Peyer's patch (tissue), 4 donors: ENCODE measurements around the gene PCDHGB6. TPM values are rescaled to one million over a fixed set of nuclear protein-coding genes. Genes with fewer than 3 reads are reported as not detected.
A peak's percentile ranks its signal among the peaks of the same experiment; 100 is the strongest.
"Not testable (repeated sequence)": the region's sequence is repeated elsewhere in the genome, so short reads cannot be mapped to it uniquely, and the experiment has no call there.

Experiments
- DNase-seq, 3 donors: peaks; one replicate each; pipeline ENCODE4 v3.0.0-alpha.2; 2017 to 2019
- H3K27ac ChIP-seq, 4 donors: fragments of 200-600 bp; sonication (generic); one replicate each; pipeline ENCODE4 v1.5.1; 2016 to 2019
- H3K27me3 ChIP-seq, 2 donors: fragments of 200-600 bp; sonication (generic); one replicate each; pipeline ENCODE4 v1.5.1; 2019
- H3K36me3 ChIP-seq, 3 donors: fragments of 200-600 bp; sonication (generic); one replicate each; pipeline ENCODE4 v1.5.1; 2016 to 2019
- H3K4me1 ChIP-seq, 4 donors: fragments of 200-600 bp; sonication (generic); one replicate each; pipeline ENCODE4 v1.5.1; 2016 to 2019
- H3K4me3 ChIP-seq, 4 donors: fragments of 200-600 bp; sonication (generic); 1 replicate in 3 of 4; 2 replicates in 1 of 4; pipeline ENCODE4 v1.5.1; 2016 to 2019; ENCODE audit warnings: mild to moderate bottlenecking in 1 of 4
- H3K9me3 ChIP-seq, 4 donors: fragments of 200-600 bp; sonication (generic); one replicate each; pipeline ENCODE4 v1.5.1; 2016 to 2019; ENCODE audit warnings: mild to moderate bottlenecking in 1 of 4
- CTCF ChIP-seq, 6 experiments: fragments of 450-650 bp in 4 of 6; fragments of 200-600 bp in 2 of 6; sonication (generic) in 1 of 6; IDR thresholded peaks; one replicate each; pipeline ENCODE4 v1.5.1; 2017 to 2019; ENCODE audit warnings: antibody characterized with exemption in 6 of 6, mild to moderate bottlenecking in 3 of 6, moderate library complexity in 1 of 6
- POLR2A ChIP-seq, 2 donors: fragments of 450-650 bp; IDR thresholded peaks; one replicate each; pipeline ENCODE4 v1.5.1; 2017; ENCODE audit warnings: antibody characterized with exemption in 2 of 2, mild to moderate bottlenecking in 2 of 2, moderate library complexity in 2 of 2
- total RNA-seq, 4 donors: library from RNA; depleted of rRNA; stranded (reverse); fragments of >200 nt; gene quantifications; one replicate each; pipeline ENCODE4 v1.1.0, GENCODE V29; 2016

PCDHGB6 gene
- total RNA-seq, 4 donors from 2014 or later, result 1.1 to 7.4 (median 3.3) TPM

- Histone ChIP-seq H3K4me1 (no peaks in the 10 kb centered on the region), H3K27me3 (no peaks in the 10 kb centered on the region), H3K27ac (no peak overlapping the region), H3K9me3 (peaks cover 0 to 68% (median 16%) of the 10 kb centered on the region in 4 donors), H3K4me3 (no peak overlapping the region), H3K36me3 (no peaks in the 10 kb centered on the region)
- DNase-seq, result no peak
- TF ChIP-seq CTCF (IDR thresholded peaks at IDR 0.05) (no peak), POLR2A (IDR thresholded peaks at IDR 0.05) (no peak)
Measured at GRCh38 chr5:141374627-141375026, 33.2 kb upstream of the PCDHGB6 start.

DNA sequence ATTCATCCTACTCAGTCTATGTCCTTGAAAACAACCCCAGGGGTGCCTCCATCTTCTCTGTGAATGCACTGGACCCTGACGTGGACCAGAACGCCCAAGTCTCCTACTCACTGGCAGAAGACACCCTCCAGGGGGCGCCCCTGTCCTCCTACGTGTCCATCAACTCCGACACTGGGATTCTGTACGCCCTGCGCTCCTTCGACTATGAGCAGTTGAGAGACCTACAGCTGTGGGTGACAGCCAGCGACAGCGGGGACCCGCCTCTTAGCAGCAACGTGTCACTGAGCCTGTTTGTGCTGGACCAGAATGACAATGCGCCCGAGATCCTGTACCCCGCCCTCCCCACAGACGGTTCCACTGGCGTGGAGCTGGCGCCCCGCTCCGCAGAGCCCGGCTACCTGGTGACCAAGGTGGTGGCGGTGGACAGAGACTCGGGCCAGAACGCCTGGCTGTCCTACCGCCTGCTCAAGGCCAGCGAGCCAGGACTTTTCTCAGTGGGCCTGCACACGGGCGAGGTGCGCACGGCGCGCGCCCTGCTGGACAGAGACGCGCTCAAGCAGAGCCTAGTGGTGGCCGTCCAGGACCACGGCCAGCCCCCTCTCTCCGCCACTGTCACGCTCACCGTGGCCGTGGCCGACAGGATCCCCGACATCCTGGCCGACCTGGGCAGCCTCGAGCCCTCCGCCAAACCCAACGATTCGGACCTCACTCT is 32.2 kb upstream of the PCDHGB6 start:
- not testable (repeated sequence) for H3K27ac ChIP-seq, H3K27me3 ChIP-seq, DNase-seq, H3K4me1 ChIP-seq, H3K36me3 ChIP-seq, H3K4me3 ChIP-seq
- peaks cover 0 to 65% (median 16%) of the 10 kb centered on the region in 4 donors for H3K9me3 ChIP-seq

GRCh38 chr5:141382469-141383294 is 25.1 kb upstream of the PCDHGB6 start, which contains the start of gene PCDHGA7:
Gene PCDHGA7 (plus strand): TSS chr5:141382742. CDS start chr5:141382900, 158 bp downstream.
- H3K4me3 ChIP-seq, result peak within 1 kb of the TSS in 2 of 4 donors; percentile 24 to 25
- H3K27ac ChIP-seq, result no peak within 1 kb of the TSS
- H3K27me3 ChIP-seq, result no peaks in the 10 kb centered on the region
- H3K36me3 ChIP-seq, result no peaks in the 10 kb centered on the region
- no peak for DNase-seq
- peaks cover 0 to 54% (median 4%) of the 10 kb centered on the region in 4 donors for H3K9me3 ChIP-seq
- H3K4me1 ChIP-seq, result no peaks in the 10 kb centered on the region
- no peak for TF ChIP-seq CTCF (IDR thresholded peaks at IDR 0.05)
- TF ChIP-seq POLR2A (IDR thresholded peaks at IDR 0.05), result no peak

DNA sequence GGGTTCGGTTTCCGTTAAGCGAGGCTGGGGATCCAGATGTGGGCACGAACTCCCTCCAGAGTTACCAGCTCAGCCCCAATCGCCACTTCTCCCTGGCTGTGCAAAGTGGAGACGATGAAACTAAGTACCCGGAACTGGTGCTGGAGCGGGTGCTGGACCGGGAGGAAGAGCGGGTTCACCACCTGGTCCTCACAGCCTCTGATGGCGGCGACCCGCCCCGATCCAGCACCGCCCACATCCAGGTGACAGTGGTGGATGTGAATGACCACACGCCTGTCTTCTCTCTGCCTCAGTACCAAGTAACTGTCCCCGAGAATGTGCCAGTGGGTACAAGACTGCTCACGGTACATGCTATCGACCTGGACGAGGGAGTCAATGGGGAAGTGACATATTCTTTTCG is 24.5 kb upstream of the PCDHGB6 start:
- H3K27ac ChIP-seq, result no peak overlapping the region
- no peak overlapping the region for H3K4me3 ChIP-seq
- no peaks in the 10 kb centered on the region for H3K27me3 ChIP-seq
- no peak for DNase-seq
- no peaks in the 10 kb centered on the region for H3K4me1 ChIP-seq
- TF ChIP-seq POLR2A (IDR thresholded peaks at IDR 0.05) (no peak), CTCF (IDR thresholded peaks at IDR 0.05) (no peak)
- H3K36me3 ChIP-seq, result no peaks in the 10 kb centered on the region
- peaks cover 0 to 50% (median 4%) of the 10 kb centered on the region in 4 donors for H3K9me3 ChIP-seq

- Histone ChIP-seq H3K4me1 (no peaks in the 10 kb centered on the region), H3K9me3 (peaks cover 0 to 63% (median 7%) of the 10 kb centered on the region in 4 donors), H3K36me3 (no peaks in the 10 kb centered on the region), H3K27me3 (no peaks in the 10 kb centered on the region), H3K4me3 (no peak overlapping the region), H3K27ac (no peak overlapping the region)
- DNase-seq, result no peak
- no peak for TF ChIP-seq CTCF (IDR thresholded peaks at IDR 0.05)
- TF ChIP-seq POLR2A (IDR thresholded peaks at IDR 0.05), result no peak
Measured at GRCh38 chr5:141384471-141385267, 23.2 kb upstream of the PCDHGB6 start.
